GM10266 (cell line): ENCODE measurements around the gene EAPP.

Experiments
- DNase-seq: peaks from one replicate; pipeline ENCODE4 v3.0.0; 2012; ENCODE audit errors: extremely low spot score
- TF ChIP-seq, protein P1 (sequence below): IDR thresholded peaks from 2 replicates; pipeline ENCODE4 v1.5.1; 2012; ENCODE audit warnings: mild to moderate bottlenecking, low read depth; ENCODE audit not compliant: control insufficient read depth, insufficient read depth; ENCODE audit errors: missing control alignments

The EAPP gene, protein sequence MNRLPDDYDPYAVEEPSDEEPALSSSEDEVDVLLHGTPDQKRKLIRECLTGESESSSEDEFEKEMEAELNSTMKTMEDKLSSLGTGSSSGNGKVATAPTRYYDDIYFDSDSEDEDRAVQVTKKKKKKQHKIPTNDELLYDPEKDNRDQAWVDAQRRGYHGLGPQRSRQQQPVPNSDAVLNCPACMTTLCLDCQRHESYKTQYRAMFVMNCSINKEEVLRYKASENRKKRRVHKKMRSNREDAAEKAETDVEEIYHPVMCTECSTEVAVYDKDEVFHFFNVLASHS

GRCh38 chr14:34539407-34540180 lies at the start of gene EAPP:
TSS of gene EAPP (minus strand) at chr14:34539701. CDS start at chr14:34539628, 73 bp downstream.
- peak; percentile 94 for DNase-seq
- TF ChIP-seq, protein P1, sequence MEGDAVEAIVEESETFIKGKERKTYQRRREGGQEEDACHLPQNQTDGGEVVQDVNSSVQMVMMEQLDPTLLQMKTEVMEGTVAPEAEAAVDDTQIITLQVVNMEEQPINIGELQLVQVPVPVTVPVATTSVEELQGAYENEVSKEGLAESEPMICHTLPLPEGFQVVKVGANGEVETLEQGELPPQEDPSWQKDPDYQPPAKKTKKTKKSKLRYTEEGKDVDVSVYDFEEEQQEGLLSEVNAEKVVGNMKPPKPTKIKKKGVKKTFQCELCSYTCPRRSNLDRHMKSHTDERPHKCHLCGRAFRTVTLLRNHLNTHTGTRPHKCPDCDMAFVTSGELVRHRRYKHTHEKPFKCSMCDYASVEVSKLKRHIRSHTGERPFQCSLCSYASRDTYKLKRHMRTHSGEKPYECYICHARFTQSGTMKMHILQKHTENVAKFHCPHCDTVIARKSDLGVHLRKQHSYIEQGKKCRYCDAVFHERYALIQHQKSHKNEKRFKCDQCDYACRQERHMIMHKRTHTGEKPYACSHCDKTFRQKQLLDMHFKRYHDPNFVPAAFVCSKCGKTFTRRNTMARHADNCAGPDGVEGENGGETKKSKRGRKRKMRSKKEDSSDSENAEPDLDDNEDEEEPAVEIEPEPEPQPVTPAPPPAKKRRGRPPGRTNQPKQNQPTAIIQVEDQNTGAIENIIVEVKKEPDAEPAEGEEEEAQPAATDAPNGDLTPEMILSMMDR, result no peak

DNA sequence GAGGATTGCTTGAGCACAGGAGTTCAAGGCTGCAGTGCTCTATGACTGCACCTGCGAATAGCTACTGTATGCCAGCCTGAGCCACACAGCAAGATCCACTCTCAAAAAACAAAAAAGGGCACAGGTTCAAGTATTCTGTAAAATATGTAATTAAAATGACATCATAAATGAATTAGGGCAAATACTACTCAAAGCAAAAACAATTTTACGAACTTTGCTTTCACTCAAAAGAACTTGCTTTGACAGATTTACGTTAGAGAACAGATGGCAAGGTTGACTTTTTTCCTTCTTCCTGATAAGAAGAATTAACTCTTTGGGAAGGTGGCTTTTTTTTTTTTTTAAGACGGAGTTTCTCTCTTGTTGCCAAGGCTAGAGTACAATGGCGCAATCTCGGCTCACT lies 44.0 kb upstream of the EAPP start:
- TF ChIP-seq, protein P1, result no peak
- no peak for DNase-seq

GRCh38 chr14:34582117-34582680 lies 42.7 kb upstream of the EAPP start:
- TF ChIP-seq, protein P1, result no peak
- no peak for DNase-seq

DNA sequence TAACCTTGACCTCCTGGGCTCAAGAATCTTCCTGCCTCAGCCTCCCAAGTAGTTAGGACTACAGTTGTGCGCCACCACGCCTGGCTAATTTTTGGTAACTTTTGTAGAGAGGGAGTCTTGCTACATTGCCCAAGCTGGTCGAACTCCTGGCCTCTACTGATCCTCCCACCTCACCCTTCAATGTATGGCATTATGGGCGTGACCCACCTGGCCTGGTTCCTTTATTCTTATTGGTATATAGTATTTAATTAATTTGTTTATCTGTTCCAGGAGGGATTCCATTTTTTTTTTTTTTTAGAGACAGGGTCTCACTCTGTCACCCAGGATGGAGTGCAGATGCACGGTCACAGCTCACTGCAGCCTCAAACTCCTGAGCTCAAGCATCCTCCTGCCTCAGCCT lies 40.9 kb upstream of the EAPP start:
- DNase-seq, result no peak
- TF ChIP-seq, protein P1, result no peak

DNA sequence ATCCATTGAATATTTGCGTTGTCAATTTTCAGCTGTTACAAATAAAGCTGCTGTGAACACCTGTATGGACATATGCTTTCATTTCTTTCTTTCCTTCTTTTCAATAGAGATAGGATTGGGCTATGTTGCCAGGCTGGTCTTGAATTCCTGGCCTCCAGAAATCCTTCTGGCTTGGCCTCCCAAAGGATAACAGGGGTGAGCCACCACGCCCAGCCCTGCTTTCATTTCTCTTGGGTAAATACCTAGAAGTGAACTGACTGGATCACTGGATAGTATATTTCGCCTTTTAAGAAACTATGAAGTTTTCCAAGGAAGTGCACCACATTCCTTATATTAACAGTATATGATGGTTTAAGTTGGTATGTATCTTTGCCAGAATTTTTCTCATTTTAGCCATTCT lies 32.3 kb upstream of the EAPP start:
- DNase-seq, result no peak
- TF ChIP-seq, protein P1, result no peak

DNA sequence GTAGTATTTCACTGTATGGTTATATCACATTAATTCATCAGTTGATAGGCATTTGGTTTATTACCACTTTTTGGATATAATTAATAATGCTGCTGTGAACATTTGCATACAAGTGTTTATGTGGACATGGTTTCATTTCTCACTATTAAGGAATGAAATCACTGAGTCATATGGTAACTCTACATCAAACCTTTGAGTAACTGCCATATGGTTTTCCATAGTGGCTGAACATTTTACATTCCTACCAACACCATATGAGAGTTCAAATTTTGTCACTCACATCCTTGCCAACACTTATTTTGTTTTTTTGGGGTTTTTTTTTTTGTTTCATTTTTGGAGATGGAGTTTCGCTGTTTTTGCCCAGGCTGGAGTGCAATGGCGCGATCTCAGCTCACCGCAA lies 30.2 kb upstream of the EAPP start:
- no peak for DNase-seq
- TF ChIP-seq, protein P1, result no peak

- TF ChIP-seq, protein P1, result no peak
- no peak for DNase-seq
Measured at GRCh38 chr14:34568803-34569202, 29.3 kb upstream of the EAPP start.
